ENCODE data around the gene C11orf54. TPM values are rescaled to one million over a fixed set of nuclear protein-coding genes. Genes with fewer than 3 reads are reported as not detected.
"Not testable (repeated sequence)": the region's sequence is repeated elsewhere in the genome, so short reads cannot be mapped to it uniquely, and the experiment has no call there.

C11orf54 gene
- total RNA-seq, 1 donor from 2014 or later, result 61.4 TPM

DNA sequence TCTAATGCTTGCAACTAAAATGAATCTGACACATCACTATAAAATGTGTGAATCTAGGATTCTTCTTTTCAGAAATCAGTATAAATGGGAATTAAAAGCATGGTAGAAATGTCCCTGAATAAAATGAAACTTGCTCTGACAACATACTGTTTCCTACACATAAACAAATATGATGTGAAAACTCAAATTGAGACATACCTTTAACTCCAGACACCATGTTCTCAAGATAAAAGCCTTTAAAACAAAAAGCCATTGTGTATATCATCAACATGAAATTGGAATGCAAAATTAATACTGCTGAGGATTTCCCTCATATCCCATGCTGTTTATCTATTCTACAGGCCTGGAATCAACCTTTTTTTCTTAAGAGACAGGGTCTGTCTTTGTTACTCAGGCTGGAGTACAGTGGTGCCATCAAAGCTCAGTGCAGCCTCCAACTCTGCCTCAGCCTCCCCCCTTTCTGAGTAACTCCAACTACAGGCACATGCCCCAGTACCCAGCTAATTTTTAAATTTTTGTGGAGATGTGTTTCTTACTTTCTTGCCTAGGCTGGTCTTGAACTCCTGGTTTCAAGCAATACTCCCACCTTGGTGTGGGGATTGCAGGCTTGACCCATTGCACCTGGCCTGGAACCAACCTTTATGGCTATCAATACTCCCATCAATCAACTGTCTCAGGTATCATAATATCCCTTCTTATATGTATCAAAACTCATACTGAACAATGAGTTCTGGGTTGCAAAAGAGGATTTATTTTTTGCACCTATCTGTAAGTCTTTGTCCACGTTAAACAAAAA, 6.8 kb upstream of the C11orf54 start:
- DNase-seq (ENCODE audit: low read depth), result no peak

DNA sequence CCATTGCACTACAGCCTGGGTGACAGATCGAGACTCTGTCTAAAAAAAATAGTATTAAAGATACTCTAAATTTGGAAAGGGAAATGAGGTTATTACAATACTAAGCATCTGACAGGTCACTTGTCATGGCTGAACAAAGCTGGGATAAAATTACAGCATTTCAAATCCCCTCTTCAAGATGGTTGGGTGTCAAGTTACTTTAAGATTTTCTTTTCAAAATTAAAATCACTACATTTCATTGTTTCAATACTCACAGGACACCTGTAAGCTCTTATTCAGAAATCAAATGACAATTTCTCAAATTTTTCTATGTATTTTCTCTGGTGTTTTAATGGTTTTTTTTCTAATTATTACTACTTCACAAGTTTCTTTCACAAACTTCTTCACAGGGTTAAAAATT, 5.8 kb upstream of the C11orf54 start:
- DNase-seq (ENCODE audit: low read depth), result peak; percentile 13

DNA sequence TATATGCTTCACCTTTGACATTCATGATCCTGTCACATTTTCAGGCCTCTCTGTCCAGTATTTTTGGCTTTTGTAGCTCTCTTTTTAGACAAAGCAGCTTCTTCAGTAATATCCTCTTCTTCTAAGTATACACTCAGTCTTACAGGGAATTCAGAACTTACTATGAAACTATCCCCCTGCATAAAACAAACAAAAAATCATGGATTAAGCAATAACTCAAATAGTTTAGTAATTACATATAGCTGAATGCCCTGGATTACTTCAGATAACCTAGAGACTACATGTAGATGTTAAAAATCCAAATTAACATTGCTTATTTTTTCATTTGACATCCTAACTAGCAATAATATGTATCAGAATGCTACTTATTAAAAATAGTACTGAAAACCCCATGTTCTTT, 5.3 kb upstream of the C11orf54 start:
- DNase-seq (ENCODE audit: low read depth), result no peak

DNA sequence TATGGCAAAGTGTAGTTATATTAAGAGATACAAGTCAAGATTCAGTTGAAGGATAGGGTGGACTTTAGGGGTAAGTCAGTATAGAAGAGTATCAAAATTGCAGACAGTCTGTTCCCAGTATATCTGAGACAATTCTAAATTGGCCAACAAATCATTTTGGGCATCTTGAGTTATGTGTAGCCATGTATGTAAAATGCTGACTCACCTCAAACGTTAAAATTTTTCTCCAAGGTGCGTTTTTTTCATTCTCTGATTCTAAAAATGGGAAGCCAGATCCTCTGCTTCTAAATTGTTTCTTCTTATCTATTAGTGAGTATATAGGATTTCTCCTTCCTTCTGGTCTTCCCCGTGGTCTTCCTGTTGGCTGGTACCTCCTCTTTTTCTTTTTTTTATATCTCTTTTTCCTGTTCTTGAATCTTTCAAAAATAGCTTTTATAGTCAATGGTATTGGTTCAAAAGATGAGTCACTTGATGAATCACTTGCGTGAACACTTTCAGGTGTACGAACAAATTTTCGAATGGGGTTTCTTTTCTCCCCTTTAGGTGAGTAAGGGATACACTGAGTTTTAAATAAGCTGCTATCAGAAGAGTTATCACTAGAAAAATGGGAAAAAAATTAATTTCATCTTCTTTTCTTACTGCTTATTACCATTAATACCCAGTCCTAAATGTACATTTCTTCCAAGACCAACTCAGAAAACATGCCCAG, 3.4 kb upstream of the C11orf54 start:
- no peak for DNase-seq (ENCODE audit: low read depth)

- DNase-seq (ENCODE audit: low read depth), result no peak
These were observed 2.8 kb upstream of the C11orf54 start for GRCh38 chr11:93738647-93739081.

DNA sequence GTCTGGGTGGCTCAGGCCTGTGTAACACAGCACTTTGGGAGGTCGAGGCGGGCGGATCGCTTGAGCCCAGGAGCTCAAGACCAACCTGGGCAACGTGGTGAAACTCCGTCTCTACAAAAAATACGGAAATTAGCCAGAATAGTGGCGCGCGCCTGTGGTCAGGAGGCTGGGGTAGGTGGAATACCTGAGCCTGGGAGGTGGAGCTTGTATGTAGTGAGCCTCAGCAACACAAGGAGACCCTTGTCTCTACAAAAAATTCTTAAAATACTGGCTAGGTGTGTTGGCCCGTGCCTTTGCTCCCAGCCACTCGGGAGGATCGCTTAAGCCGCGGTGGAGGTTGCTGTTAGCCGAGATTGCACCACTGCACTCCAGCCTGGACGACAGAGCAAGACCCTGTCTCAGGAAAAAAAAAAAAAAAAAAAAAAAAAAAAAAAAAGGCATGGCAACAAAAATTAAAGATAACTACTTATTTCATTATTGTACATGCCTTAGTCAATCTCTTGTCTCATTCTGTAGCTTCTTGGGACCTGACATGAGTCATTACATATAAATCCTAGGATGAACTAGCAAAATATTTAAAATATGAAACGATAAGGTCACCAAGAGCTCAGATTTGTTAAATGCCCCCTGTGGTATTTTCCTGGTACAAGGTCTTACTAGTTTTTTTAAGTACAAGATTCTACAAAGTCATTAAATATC, 1.3 kb upstream of the C11orf54 start:
- DNase-seq (ENCODE audit: low read depth), result no peak

GRCh38 chr11:93740730-93741093, 760 bp upstream of the C11orf54 start:
- DNase-seq (ENCODE audit: low read depth), result peak; percentile 75

DNA sequence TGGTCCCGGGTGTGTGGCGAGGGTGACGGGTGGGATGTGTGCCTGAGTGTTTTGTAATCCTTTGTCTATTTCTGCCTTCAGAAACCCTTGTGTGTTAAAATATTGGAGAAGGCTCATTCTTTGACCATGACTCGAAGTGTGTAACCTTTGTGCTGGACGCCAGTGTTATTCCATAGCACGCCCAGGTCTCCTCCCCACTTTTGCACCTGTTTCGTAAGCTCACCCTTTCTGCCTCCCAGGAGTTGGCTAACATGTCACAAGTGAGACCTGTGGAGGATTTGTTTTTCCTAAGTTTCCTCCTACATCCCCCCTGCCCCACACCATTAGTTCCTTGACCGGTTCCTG, 382 bp downstream of the C11orf54 start:
- DNase-seq (ENCODE audit: low read depth), result peak; percentile 75

DNA sequence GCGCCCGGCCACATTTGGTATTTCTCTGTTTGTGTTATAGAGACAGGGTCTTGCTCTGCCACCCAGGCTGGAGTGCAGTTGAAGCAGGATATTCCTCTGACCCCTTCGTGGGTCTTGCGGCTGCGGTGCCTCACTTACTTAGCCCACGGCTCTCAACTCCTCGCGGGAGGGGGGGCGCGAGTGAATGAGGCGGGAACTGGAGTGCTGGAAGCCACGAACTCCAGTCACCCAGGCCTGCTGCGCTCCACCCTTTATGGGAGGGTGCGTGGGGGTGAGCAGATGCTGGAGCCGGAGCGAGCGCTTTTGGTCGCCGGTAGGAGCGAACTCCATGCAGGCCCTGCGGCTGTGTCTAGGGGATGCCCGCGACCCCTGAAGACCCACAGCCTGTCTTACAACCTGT, 1.8 kb downstream of the C11orf54 start:
- no peak for DNase-seq (ENCODE audit: low read depth)

DNA sequence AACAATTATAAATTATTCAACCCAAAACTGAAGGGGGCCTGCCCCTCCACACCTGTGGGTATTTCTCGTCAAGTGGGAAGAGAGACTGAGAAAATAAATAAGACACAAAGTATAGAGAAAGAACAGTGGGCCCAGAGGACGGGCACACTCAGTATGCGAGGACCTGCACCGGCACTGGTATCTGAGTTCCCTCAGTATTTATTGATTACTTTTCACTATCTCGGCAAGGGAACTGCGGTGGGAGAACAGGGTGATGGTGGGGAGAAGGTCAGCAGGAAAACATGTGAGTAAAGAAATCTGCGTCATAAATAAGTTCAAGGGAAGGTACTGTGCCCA, 3.2 kb downstream of the C11orf54 start:
- DNase-seq (ENCODE audit: low read depth), result no peak

GRCh38 chr11:93745005-93745755, 3.7 kb downstream of the C11orf54 start:
- peak; percentile 13 for DNase-seq (ENCODE audit: low read depth)

DNA sequence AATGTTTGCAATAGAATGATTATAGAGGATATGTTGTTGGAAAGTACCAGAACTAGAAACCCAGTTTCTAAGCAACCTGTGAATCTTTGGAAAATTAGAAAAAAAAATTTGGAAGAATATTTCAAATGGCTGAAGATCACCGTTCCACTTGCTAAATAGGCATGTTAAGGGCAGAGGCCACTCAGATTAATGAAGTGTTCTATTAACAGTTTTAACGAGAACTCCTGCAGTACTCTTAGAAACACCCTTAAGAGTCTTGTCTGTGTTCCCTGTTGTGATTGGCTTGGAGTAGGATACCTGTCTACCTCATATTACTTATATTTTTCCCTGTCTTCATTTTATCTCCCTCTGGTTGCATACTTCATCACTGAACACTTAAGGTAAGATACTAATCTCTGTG, 4.6 kb downstream of the C11orf54 start:
- DNase-seq (ENCODE audit: low read depth), result no peak

- DNase-seq (ENCODE audit: low read depth), result no peak
These were observed 5.7 kb downstream of the C11orf54 start for GRCh38 chr11:93747122-93747521.

- DNase-seq (ENCODE audit: low read depth), result no peak
These were observed 9.5 kb downstream of the C11orf54 start for GRCh38 chr11:93751001-93751400.

GRCh38 chr11:93753241-93753640, 11.8 kb downstream of the C11orf54 start:
- DNase-seq (ENCODE audit: low read depth), result no peak

DNA sequence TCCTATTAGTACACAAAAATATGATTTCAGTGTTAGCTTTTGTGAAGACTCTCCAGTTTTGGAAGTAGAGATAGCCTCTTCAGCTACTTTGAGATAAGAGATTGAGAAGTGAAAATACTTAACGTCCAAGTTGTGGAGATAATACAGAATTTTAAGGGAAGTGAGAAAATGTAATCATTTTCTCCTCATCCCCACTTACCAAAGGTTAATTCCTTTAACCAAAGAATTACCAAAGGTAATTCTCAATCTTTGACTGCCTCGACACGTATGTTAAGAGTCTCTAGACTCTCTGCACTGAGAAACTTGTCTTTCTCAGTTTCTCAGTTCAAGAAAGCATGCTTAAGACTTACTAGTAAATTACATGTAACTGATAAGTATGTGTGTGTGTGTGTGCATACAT, 15.3 kb downstream of the C11orf54 start:
- DNase-seq (ENCODE audit: low read depth), result no peak

DNA sequence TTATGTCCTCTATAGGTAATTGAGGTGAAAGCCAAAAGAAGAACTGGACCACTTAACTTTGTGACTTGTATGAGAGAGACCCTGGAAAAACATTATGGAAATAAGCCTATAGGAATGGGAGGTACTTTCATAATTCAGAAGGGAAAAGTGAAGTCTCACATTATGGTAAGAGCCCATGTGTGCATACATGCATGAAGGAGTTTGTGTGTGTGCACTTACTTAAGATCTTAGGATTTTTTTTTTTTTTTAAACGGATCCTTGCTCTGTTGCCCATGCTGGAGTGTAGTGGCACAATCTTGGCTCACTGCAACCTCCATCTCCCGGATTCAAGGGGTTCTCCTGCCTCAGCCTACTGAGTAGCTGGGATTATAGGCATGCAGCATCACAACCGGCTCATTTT, 15.8 kb downstream of the C11orf54 start:
- no peak for DNase-seq (ENCODE audit: low read depth)

GRCh38 chr11:93757924-93758865, 16.7 kb downstream of the C11orf54 start:
- no peak for DNase-seq (ENCODE audit: low read depth)

DNA sequence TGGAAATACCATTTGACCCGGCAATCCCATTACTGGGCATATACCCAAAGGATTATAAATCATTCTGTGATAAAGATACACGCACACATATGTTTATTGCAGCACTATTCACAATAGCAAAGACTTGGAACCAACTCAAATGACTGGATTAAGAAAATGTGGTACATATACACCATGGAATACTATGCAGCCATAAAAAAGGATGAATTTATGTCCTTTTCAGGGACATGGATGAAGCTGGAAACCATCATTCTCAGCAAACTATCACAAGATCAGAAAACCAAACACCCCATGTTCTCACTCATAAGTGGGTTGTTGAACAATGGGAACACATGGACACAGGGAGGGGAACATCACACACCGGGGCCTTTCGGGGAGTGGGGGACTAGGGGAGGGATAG, 17.7 kb downstream of the C11orf54 start:
- DNase-seq (ENCODE audit: low read depth), result not testable (repeated sequence)

DNA sequence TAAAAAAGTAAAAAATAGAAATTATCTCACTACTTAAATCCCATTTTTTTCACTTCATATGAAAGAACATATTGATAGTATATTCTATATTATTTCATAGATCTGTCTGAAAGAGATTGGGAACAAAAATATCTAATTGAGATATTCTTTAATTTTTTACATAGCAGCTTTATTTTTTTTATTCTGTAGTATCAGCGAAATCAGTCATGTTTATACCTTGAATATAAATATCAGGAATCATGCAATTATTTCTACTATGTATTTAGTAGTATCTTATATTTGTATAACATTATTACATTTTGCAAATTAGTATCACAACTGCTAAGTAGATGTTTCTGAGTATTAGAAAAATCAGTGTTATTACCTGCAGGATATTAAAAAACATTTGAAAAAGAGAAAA, 20.4 kb downstream of the C11orf54 start:
- no peak for DNase-seq (ENCODE audit: low read depth)

DNA sequence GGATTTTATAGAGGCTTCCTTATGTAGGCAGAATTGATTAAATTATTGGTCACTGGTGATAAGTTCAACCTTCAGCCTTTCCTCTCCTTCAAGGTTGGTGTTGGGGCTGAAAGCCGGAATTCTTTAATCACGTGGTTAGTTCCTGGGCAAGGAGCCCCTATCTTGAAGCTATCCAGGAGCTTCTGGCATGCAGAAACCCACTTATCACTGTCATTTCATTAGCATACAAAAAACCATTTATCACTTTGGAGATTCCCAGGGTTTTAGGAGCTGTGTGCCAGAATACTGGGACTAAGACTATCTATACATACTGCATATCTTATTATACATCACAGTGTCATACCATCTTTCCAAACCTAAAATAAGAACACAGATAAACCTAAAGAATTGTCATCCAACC, 24.1 kb downstream of the C11orf54 start:
- DNase-seq (ENCODE audit: low read depth), result no peak
